Skeletal muscle tissue (tissue), 4 donors: ENCODE data around the gene PARK7. TPM values are rescaled to one million over a fixed set of nuclear protein-coding genes. Genes with fewer than 3 reads are reported as not detected.
"Not testable (repeated sequence)": the region's sequence is repeated elsewhere in the genome, so short reads cannot be mapped to it uniquely, and the experiment has no call there.

Source experiments
- H3K27ac ChIP-seq: one replicate; pipeline ENCODE4 v1.7.0; 2013; ENCODE audit warnings: mild to moderate bottlenecking, low read depth, low read length, inconsistent platforms
- H3K27me3 ChIP-seq, 3 donors: one replicate each; pipeline ENCODE4 v1.7.0; 2013; ENCODE audit warnings: low read length in 3 of 3; ENCODE audit not compliant: control insufficient read depth in 3 of 3, insufficient read depth in 3 of 3
- H3K36me3 ChIP-seq, 3 donors: one replicate each; pipeline ENCODE4 v1.7.0; 2013; ENCODE audit warnings: low read length in 3 of 3; ENCODE audit not compliant: control insufficient read depth in 3 of 3, insufficient read depth in 3 of 3
- H3K4me1 ChIP-seq, 3 donors: one replicate each; pipeline ENCODE4 v1.7.0; 2013; ENCODE audit warnings: low read length in 3 of 3, mild to moderate bottlenecking in 3 of 3; ENCODE audit not compliant: control insufficient read depth in 3 of 3, insufficient read depth in 3 of 3
- H3K4me3 ChIP-seq, 3 donors: one replicate each; pipeline ENCODE4 v1.7.0; 2013; ENCODE audit warnings: low read length in 3 of 3
- H3K9ac ChIP-seq, 3 donors: one replicate each; pipeline ENCODE4 v1.7.0; 2013; ENCODE audit warnings: low read length in 3 of 3, mild to moderate bottlenecking in 3 of 3, moderate library complexity in 2 of 3, low read depth in 1 of 3
- H3K9me3 ChIP-seq, 3 donors: one replicate each; pipeline ENCODE4 v1.7.0; 2013; ENCODE audit warnings: low read length in 3 of 3; ENCODE audit not compliant: control insufficient read depth in 3 of 3
- total RNA-seq: library from RNA; depleted of rRNA; stranded (reverse); fragments of >200 nt; gene quantifications from one replicate; pipeline ENCODE4 v1.2.3, GENCODE V29; 2014
- donor health status: Osteomylitis.

The PARK7 gene
- total RNA-seq, 1 donor from 2014 or later = 261 TPM

- H3K27me3 ChIP-seq = peaks cover 25 to 43% (median 25%) of the 10 kb centered on the region in 3 donors
- peak overlapping the region in 1 of 3 donors; percentile 45 for H3K9ac ChIP-seq
- peak overlapping the region; percentile 27 to 61 (median 56) for H3K4me3 ChIP-seq
- no peaks in the 10 kb centered on the region for H3K9me3 ChIP-seq
- H3K36me3 ChIP-seq = no peaks in the 10 kb centered on the region
- H3K27ac ChIP-seq = no peak overlapping the region
- peaks cover 9 to 13% (median 13%) of the 10 kb centered on the region in 3 donors for H3K4me1 ChIP-seq
Observed at GRCh38 chr1:7942214-7942921, 19.1 kb upstream of the PARK7 start.

- peaks cover 9 to 13% (median 13%) of the 10 kb centered on the region in 3 donors for H3K4me1 ChIP-seq
- H3K4me3 ChIP-seq = no peak overlapping the region
- H3K27me3 ChIP-seq = peaks cover 21 to 40% (median 25%) of the 10 kb centered on the region in 3 donors
- H3K27ac ChIP-seq = no peak overlapping the region
- H3K9ac ChIP-seq = no peak overlapping the region
- H3K36me3 ChIP-seq = no peaks in the 10 kb centered on the region
- no peaks in the 10 kb centered on the region for H3K9me3 ChIP-seq
Observed at GRCh38 chr1:7943251-7943650, 18.3 kb upstream of the PARK7 start.

- Histone ChIP-seq H3K4me1 (peaks cover 2 to 5% (median 4%) of the 10 kb centered on the region in 3 donors), H3K4me3 (no peak overlapping the region), H3K27me3 (peaks cover 0 to 3% (median 0%) of the 10 kb centered on the region in 3 donors), H3K9ac (no peak overlapping the region), H3K27ac (no peak overlapping the region), H3K36me3 (no peaks in the 10 kb centered on the region), H3K9me3 (no peaks in the 10 kb centered on the region)
Observed at GRCh38 chr1:7948960-7949359, 12.6 kb upstream of the PARK7 start.

- H3K9ac ChIP-seq, H3K4me3 ChIP-seq, H3K27me3 ChIP-seq, H3K9me3 ChIP-seq, H3K27ac ChIP-seq, H3K4me1 ChIP-seq, H3K36me3 ChIP-seq: not testable (repeated sequence)
Observed at GRCh38 chr1:7952791-7953190, 8.7 kb upstream of the PARK7 start.

GRCh38 chr1:7953850-7954609 lies 7.5 kb upstream of the PARK7 start:
- H3K27ac ChIP-seq = peak overlapping the region; percentile 83
- no peaks in the 10 kb centered on the region for H3K36me3 ChIP-seq
- H3K27me3 ChIP-seq = peaks cover 0 to 3% (median 0%) of the 10 kb centered on the region in 3 donors
- no peaks in the 10 kb centered on the region for H3K9me3 ChIP-seq
- peaks cover 2 to 7% (median 6%) of the 10 kb centered on the region in 3 donors for H3K4me1 ChIP-seq
- peak overlapping the region; percentile 93 to 99 (median 97) for H3K9ac ChIP-seq
- peak overlapping the region; percentile 85 to 96 (median 87) for H3K4me3 ChIP-seq

GRCh38 chr1:7954683-7955082 lies 6.8 kb upstream of the PARK7 start:
- Histone ChIP-seq H3K4me3 (peak overlapping the region; percentile 85 to 96 (median 87)), H3K9ac (peak overlapping the region; percentile 93 to 99 (median 97)), H3K9me3 (no peaks in the 10 kb centered on the region), H3K36me3 (no peaks in the 10 kb centered on the region), H3K27ac (peak overlapping the region; percentile 83), H3K27me3 (peaks cover 0 to 3% (median 0%) of the 10 kb centered on the region in 3 donors), H3K4me1 (peaks cover 2 to 7% (median 6%) of the 10 kb centered on the region in 3 donors)

- Histone ChIP-seq H3K4me3 (no peak overlapping the region), H3K36me3 (no peaks in the 10 kb centered on the region), H3K9me3 (no peaks in the 10 kb centered on the region), H3K27me3 (no peaks in the 10 kb centered on the region), H3K27ac (no peak overlapping the region), H3K4me1 (peaks cover 6 to 14% (median 12%) of the 10 kb centered on the region in 3 donors), H3K9ac (no peak overlapping the region)
Observed at GRCh38 chr1:7956218-7957032, 5.1 kb upstream of the PARK7 start.

- peak overlapping the region in 1 of 3 donors; percentile 84 for H3K9ac ChIP-seq
- peak overlapping the region; percentile 80 for H3K27ac ChIP-seq
- peaks cover 12 to 14% (median 13%) of the 10 kb centered on the region in 3 donors for H3K36me3 ChIP-seq
- H3K4me3 ChIP-seq = peak overlapping the region in 1 of 3 donors; percentile 71
- H3K9me3 ChIP-seq = no peaks in the 10 kb centered on the region
- H3K27me3 ChIP-seq = no peaks in the 10 kb centered on the region
- peaks cover 13 to 33% (median 29%) of the 10 kb centered on the region in 3 donors for H3K4me1 ChIP-seq
Observed at GRCh38 chr1:7960165-7960564, 1.3 kb upstream of the PARK7 start.

- no peaks in the 10 kb centered on the region for H3K27me3 ChIP-seq
- H3K36me3 ChIP-seq = peaks cover 18 to 20% (median 20%) of the 10 kb centered on the region in 3 donors
- peak overlapping the region; percentile 80 for H3K27ac ChIP-seq
- H3K4me1 ChIP-seq = peaks cover 13 to 33% (median 32%) of the 10 kb centered on the region in 3 donors
- peak overlapping the region; percentile 84 to 96 (median 86) for H3K9ac ChIP-seq
- peak overlapping the region; percentile 71 to 93 (median 91) for H3K4me3 ChIP-seq
- no peaks in the 10 kb centered on the region for H3K9me3 ChIP-seq
Observed at GRCh38 chr1:7960867-7961215, 670 bp upstream of the PARK7 start.
